GM19452 (cell line): ENCODE results near the gene TSSC4.

ENCODE experiments used
- ATAC-seq: cut with Tn5 transposase; IDR thresholded peaks from one replicate; pipeline ENCODE4 v1.9.1; 2021; ENCODE audit not compliant: unreplicated experiment

TSSC4 gene

GRCh38 chr11:2431395-2431794 is 30.8 kb downstream of the TSSC4 start:
- no peak for ATAC-seq

- no peak for ATAC-seq
Observed at GRCh38 chr11:2432171-2432621, 31.6 kb downstream of the TSSC4 start.

- no peak for ATAC-seq
Observed at GRCh38 chr11:2432628-2433071, 32.1 kb downstream of the TSSC4 start.

GRCh38 chr11:2433106-2433925 is 32.8 kb downstream of the TSSC4 start:
- no peak for ATAC-seq

- ATAC-seq: no peak
Observed at GRCh38 chr11:2434008-2434407, 33.5 kb downstream of the TSSC4 start.

GRCh38 chr11:2434506-2435255 is 34.1 kb downstream of the TSSC4 start:
- ATAC-seq: no peak

- no peak for ATAC-seq
Observed at GRCh38 chr11:2435288-2436012, 34.9 kb downstream of the TSSC4 start.

- ATAC-seq: no peak
Observed at GRCh38 chr11:2436013-2436520, 35.5 kb downstream of the TSSC4 start.

- ATAC-seq: no peak
Observed at GRCh38 chr11:2436521-2437031, 36.0 kb downstream of the TSSC4 start.

- no peak for ATAC-seq
Observed at GRCh38 chr11:2437516-2437915, 37.0 kb downstream of the TSSC4 start.

GRCh38 chr11:2439820-2440219 is 39.3 kb downstream of the TSSC4 start:
- no peak for ATAC-seq

GRCh38 chr11:2440646-2441045 is 40.1 kb downstream of the TSSC4 start:
- ATAC-seq: no peak

GRCh38 chr11:2441171-2441570 is 40.6 kb downstream of the TSSC4 start:
- no peak for ATAC-seq

- no peak for ATAC-seq
Observed at GRCh38 chr11:2442589-2442988, 42.0 kb downstream of the TSSC4 start.

- ATAC-seq: no peak
Observed at GRCh38 chr11:2443406-2443805, 42.9 kb downstream of the TSSC4 start.

- ATAC-seq: no peak
Observed at GRCh38 chr11:2443881-2444820, 43.6 kb downstream of the TSSC4 start, which contains the start of gene TRPM5. Gene TRPM5, minus strand, starts transcription at chr11:2444514. Its CDS starts 21,478 bp downstream, at chr11:2423036.

GRCh38 chr11:2444821-2445745 is 44.5 kb downstream of the TSSC4 start, which contains the start of gene KCNQ1:
Gene KCNQ1, plus strand, starts transcription at chr11:2445008. Its CDS starts 91 bp downstream, at chr11:2445099.
- no peak for ATAC-seq

- ATAC-seq: no peak
Observed at GRCh38 chr11:2445746-2446551, 45.4 kb downstream of the TSSC4 start.
